Activated naive CD4-positive, alpha-beta T cell treated with anti-CD3 and anti-CD28 coated beads, Interleukin-2, amount 50 U/mL, for 24 hours (primary cell): ENCODE measurements around the gene GRB14.
"Not testable (repeated sequence)": the region's sequence is repeated elsewhere in the genome, so short reads cannot be mapped to it uniquely, and the experiment has no call there.

ENCODE experiments used
- H3K27ac Mint-ChIP-seq: one replicate; pipeline ENCODE4 v1.8.0; 2021; ENCODE audit warnings: mild to moderate bottlenecking, mixed read lengths
- H3K27me3 Mint-ChIP-seq: one replicate; pipeline ENCODE4 v1.8.0; 2021; ENCODE audit warnings: mixed read lengths
- H3K36me3 Mint-ChIP-seq: one replicate; pipeline ENCODE4 v1.8.0; 2021; ENCODE audit warnings: mixed read lengths
- H3K4me1 Mint-ChIP-seq: one replicate; pipeline ENCODE4 v1.8.0; 2021; ENCODE audit warnings: mixed read lengths
- H3K4me3 Mint-ChIP-seq: one replicate; pipeline ENCODE4 v1.8.0; 2021; ENCODE audit warnings: mild to moderate bottlenecking, mixed read lengths
- H3K9me3 Mint-ChIP-seq: one replicate; pipeline ENCODE4 v1.8.0; 2021; ENCODE audit warnings: mixed read lengths

The GRB14 gene

GRCh38 chr2:164589522-164589921 lies 31.8 kb downstream of the GRB14 start:
- Mint-ChIP-seq H3K9me3 (no peaks in the 10 kb centered on the region), H3K4me3 (no peak overlapping the region), H3K27me3 (no peaks in the 10 kb centered on the region), H3K36me3 (no peaks in the 10 kb centered on the region), H3K4me1 (no peaks in the 10 kb centered on the region), H3K27ac (no peak overlapping the region)

GRCh38 chr2:164581050-164581449 lies 40.2 kb downstream of the GRB14 start:
- Mint-ChIP-seq H3K36me3 (no peaks in the 10 kb centered on the region), H3K4me1 (no peaks in the 10 kb centered on the region), H3K27ac (no peak overlapping the region), H3K9me3 (peaks cover 7% of the 10 kb centered on the region), H3K27me3 (no peaks in the 10 kb centered on the region), H3K4me3 (no peak overlapping the region)

GRCh38 chr2:164574931-164575330 lies 46.4 kb downstream of the GRB14 start:
- H3K27me3 Mint-ChIP-seq, result no peaks in the 10 kb centered on the region
- no peaks in the 10 kb centered on the region for H3K4me1 Mint-ChIP-seq
- H3K4me3 Mint-ChIP-seq, result no peak overlapping the region
- no peaks in the 10 kb centered on the region for H3K36me3 Mint-ChIP-seq
- no peak overlapping the region for H3K27ac Mint-ChIP-seq
- H3K9me3 Mint-ChIP-seq, result no peaks in the 10 kb centered on the region

GRCh38 chr2:164570475-164570874 lies 50.8 kb downstream of the GRB14 start:
- Mint-ChIP-seq H3K4me3 (no peak overlapping the region), H3K9me3 (no peaks in the 10 kb centered on the region), H3K27ac (no peak overlapping the region), H3K36me3 (no peaks in the 10 kb centered on the region), H3K27me3 (no peaks in the 10 kb centered on the region), H3K4me1 (no peaks in the 10 kb centered on the region)

- H3K27me3 Mint-ChIP-seq, result no peaks in the 10 kb centered on the region
- H3K9me3 Mint-ChIP-seq, result no peaks in the 10 kb centered on the region
- H3K4me3 Mint-ChIP-seq, result no peak overlapping the region
- no peaks in the 10 kb centered on the region for H3K36me3 Mint-ChIP-seq
- no peak overlapping the region for H3K27ac Mint-ChIP-seq
- H3K4me1 Mint-ChIP-seq, result no peaks in the 10 kb centered on the region
These were observed 51.9 kb downstream of the GRB14 start for GRCh38 chr2:164569378-164569777.

GRCh38 chr2:164568317-164568716 lies 53.0 kb downstream of the GRB14 start:
- no peaks in the 10 kb centered on the region for H3K36me3 Mint-ChIP-seq
- no peak overlapping the region for H3K4me3 Mint-ChIP-seq
- H3K27ac Mint-ChIP-seq, result no peak overlapping the region
- no peaks in the 10 kb centered on the region for H3K4me1 Mint-ChIP-seq
- H3K27me3 Mint-ChIP-seq, result no peaks in the 10 kb centered on the region
- no peaks in the 10 kb centered on the region for H3K9me3 Mint-ChIP-seq

GRCh38 chr2:164567335-164567989 lies 53.8 kb downstream of the GRB14 start:
- Mint-ChIP-seq H3K9me3 (peaks cover 5% of the 10 kb centered on the region), H3K27ac (no peak overlapping the region), H3K27me3 (no peaks in the 10 kb centered on the region), H3K4me1 (no peaks in the 10 kb centered on the region), H3K4me3 (no peak overlapping the region), H3K36me3 (no peaks in the 10 kb centered on the region)

GRCh38 chr2:164565359-164565758 lies 55.9 kb downstream of the GRB14 start:
- no peaks in the 10 kb centered on the region for H3K4me1 Mint-ChIP-seq
- H3K36me3 Mint-ChIP-seq, result no peaks in the 10 kb centered on the region
- peaks cover 5% of the 10 kb centered on the region for H3K9me3 Mint-ChIP-seq
- H3K4me3 Mint-ChIP-seq, result no peak overlapping the region
- no peaks in the 10 kb centered on the region for H3K27me3 Mint-ChIP-seq
- H3K27ac Mint-ChIP-seq, result no peak overlapping the region

GRCh38 chr2:164562666-164563065 lies 58.6 kb downstream of the GRB14 start:
- Mint-ChIP-seq H3K9me3 (peaks cover 5% of the 10 kb centered on the region), H3K4me3 (no peak overlapping the region), H3K36me3 (no peaks in the 10 kb centered on the region), H3K4me1 (no peaks in the 10 kb centered on the region), H3K27ac (no peak overlapping the region), H3K27me3 (no peaks in the 10 kb centered on the region)

- H3K27me3 Mint-ChIP-seq, result no peaks in the 10 kb centered on the region
- H3K4me1 Mint-ChIP-seq, result no peaks in the 10 kb centered on the region
- H3K36me3 Mint-ChIP-seq, result no peaks in the 10 kb centered on the region
- no peak overlapping the region for H3K27ac Mint-ChIP-seq
- H3K9me3 Mint-ChIP-seq, result peaks cover 5% of the 10 kb centered on the region
- no peak overlapping the region for H3K4me3 Mint-ChIP-seq
These were observed 59.3 kb downstream of the GRB14 start for GRCh38 chr2:164561991-164562390.

- Mint-ChIP-seq H3K4me1 (no peaks in the 10 kb centered on the region), H3K27ac (no peak overlapping the region), H3K9me3 (peaks cover 5% of the 10 kb centered on the region), H3K27me3 (no peaks in the 10 kb centered on the region), H3K4me3 (no peak overlapping the region), H3K36me3 (no peaks in the 10 kb centered on the region)
These were observed 59.9 kb downstream of the GRB14 start for GRCh38 chr2:164561416-164561815.

- Mint-ChIP-seq H3K27ac (no peak overlapping the region), H3K9me3 (peaks cover 5% of the 10 kb centered on the region), H3K4me1 (no peaks in the 10 kb centered on the region)
These were observed 60.4 kb downstream of the GRB14 start for GRCh38 chr2:164560902-164561301.

GRCh38 chr2:164560181-164560792 lies 61.0 kb downstream of the GRB14 start:
- H3K36me3 Mint-ChIP-seq, result no peaks in the 10 kb centered on the region
- H3K4me3 Mint-ChIP-seq, result no peak overlapping the region
- no peaks in the 10 kb centered on the region for H3K27me3 Mint-ChIP-seq
- no peaks in the 10 kb centered on the region for H3K4me1 Mint-ChIP-seq
- no peak overlapping the region for H3K27ac Mint-ChIP-seq
- peaks cover 5% of the 10 kb centered on the region for H3K9me3 Mint-ChIP-seq

More at GRCh38 chr2:164560902-164561301, 60.4 kb downstream of the GRB14 start:
- no peaks in the 10 kb centered on the region for H3K36me3 Mint-ChIP-seq
- H3K27me3 Mint-ChIP-seq, result no peaks in the 10 kb centered on the region
- H3K4me3 Mint-ChIP-seq, result no peak overlapping the region

GRCh38 chr2:164558450-164558849 lies 62.8 kb downstream of the GRB14 start:
- Mint-ChIP-seq H3K4me1 (no peaks in the 10 kb centered on the region), H3K27me3 (no peaks in the 10 kb centered on the region)

GRCh38 chr2:164554487-164554886 lies 66.8 kb downstream of the GRB14 start:
- no peaks in the 10 kb centered on the region for H3K27me3 Mint-ChIP-seq
- no peaks in the 10 kb centered on the region for H3K36me3 Mint-ChIP-seq
- no peaks in the 10 kb centered on the region for H3K9me3 Mint-ChIP-seq
- H3K4me3 Mint-ChIP-seq, result no peak overlapping the region
- H3K4me1 Mint-ChIP-seq, result no peaks in the 10 kb centered on the region
- H3K27ac Mint-ChIP-seq, result no peak overlapping the region

More at GRCh38 chr2:164558450-164558849, 62.8 kb downstream of the GRB14 start:
- Mint-ChIP-seq H3K36me3 (no peaks in the 10 kb centered on the region), H3K27ac (no peak overlapping the region), H3K9me3 (peaks cover 5% of the 10 kb centered on the region), H3K4me3 (no peak overlapping the region)

GRCh38 chr2:164551519-164551918 lies 69.8 kb downstream of the GRB14 start:
- H3K27me3 Mint-ChIP-seq, result no peaks in the 10 kb centered on the region
- H3K4me3 Mint-ChIP-seq, result no peak overlapping the region
- H3K9me3 Mint-ChIP-seq, result no peaks in the 10 kb centered on the region
- H3K4me1 Mint-ChIP-seq, result no peaks in the 10 kb centered on the region
- H3K36me3 Mint-ChIP-seq, result no peaks in the 10 kb centered on the region
- H3K27ac Mint-ChIP-seq, result no peak overlapping the region

- H3K4me1 Mint-ChIP-seq, H3K27ac Mint-ChIP-seq, H3K9me3 Mint-ChIP-seq, H3K36me3 Mint-ChIP-seq, H3K4me3 Mint-ChIP-seq, H3K27me3 Mint-ChIP-seq: not testable (repeated sequence)
These were observed 71.6 kb downstream of the GRB14 start for GRCh38 chr2:164549705-164550104.
